Measurements from ENCODE around the gene CUEDC1. TPM values are rescaled to one million over a fixed set of nuclear protein-coding genes. Genes with fewer than 3 reads are reported as not detected.

The CUEDC1 gene
- total and polyA plus RNA-seq, 2 of the 13 experiments (the other 11 are each of a cell fraction or from before 2014, with no cell fraction given), result 7.4 to 12.9 TPM

GRCh38 chr17:57855391-57856035 lies 99.7 kb downstream of the CUEDC1 start (continued):
- TF ChIP-seq, protein P1, sequence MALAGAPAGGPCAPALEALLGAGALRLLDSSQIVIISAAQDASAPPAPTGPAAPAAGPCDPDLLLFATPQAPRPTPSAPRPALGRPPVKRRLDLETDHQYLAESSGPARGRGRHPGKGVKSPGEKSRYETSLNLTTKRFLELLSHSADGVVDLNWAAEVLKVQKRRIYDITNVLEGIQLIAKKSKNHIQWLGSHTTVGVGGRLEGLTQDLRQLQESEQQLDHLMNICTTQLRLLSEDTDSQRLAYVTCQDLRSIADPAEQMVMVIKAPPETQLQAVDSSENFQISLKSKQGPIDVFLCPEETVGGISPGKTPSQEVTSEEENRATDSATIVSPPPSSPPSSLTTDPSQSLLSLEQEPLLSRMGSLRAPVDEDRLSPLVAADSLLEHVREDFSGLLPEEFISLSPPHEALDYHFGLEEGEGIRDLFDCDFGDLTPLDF (CRISPR knock-in tag; IDR thresholded peaks at IDR 0.05), result no peak
- TF ChIP-seq HDAC2 (CRISPR knock-in tag; IDR thresholded peaks at IDR 0.05), result peak; percentile 90
- TF ChIP-seq ZNF704 (CRISPR knock-in tag; IDR thresholded peaks at IDR 0.05; ENCODE audit: borderline replicate concordance), result no peak
- no peak for TF ChIP-seq ZNF280B (CRISPR knock-in tag; IDR thresholded peaks at IDR 0.05; ENCODE audit: borderline replicate concordance)
- TF ChIP-seq SCMH1 (CRISPR knock-in tag; IDR thresholded peaks at IDR 0.05; ENCODE audit: borderline replicate concordance), result no peak
- no peak for TF ChIP-seq YEATS2 (CRISPR knock-in tag; IDR thresholded peaks at IDR 0.05; ENCODE audit: borderline replicate concordance)
- no peak for TF ChIP-seq NR1H2 (CRISPR knock-in tag; IDR thresholded peaks at IDR 0.05; ENCODE audit: borderline replicate concordance, low read depth)
- no peak for TF ChIP-seq ZNF883 (CRISPR knock-in tag; IDR thresholded peaks at IDR 0.05; ENCODE audit: not compliant biosample characterization)
- peak; percentile 60; the same call in 1 of the 2 replicates for TF ChIP-seq ARID4A (CRISPR knock-in tag; IDR thresholded peaks at IDR 0.05; ENCODE audit: borderline replicate concordance)
- no peak for TF ChIP-seq PTBP1 (IDR thresholded peaks at IDR 0.05; ENCODE audit: low read depth, low read length, poor library complexity, severe bottlenecking)
- peak; percentile 77; the same call in 1 of the 2 replicates for TF ChIP-seq NAIF1 (CRISPR knock-in tag; IDR thresholded peaks at IDR 0.05; ENCODE audit: borderline replicate concordance)
- TF ChIP-seq ZNF788 (CRISPR knock-in tag; IDR thresholded peaks at IDR 0.05; ENCODE audit: borderline replicate concordance), result peak; percentile 57; the same call in 1 of the 2 replicates
- TF ChIP-seq, protein P2, sequence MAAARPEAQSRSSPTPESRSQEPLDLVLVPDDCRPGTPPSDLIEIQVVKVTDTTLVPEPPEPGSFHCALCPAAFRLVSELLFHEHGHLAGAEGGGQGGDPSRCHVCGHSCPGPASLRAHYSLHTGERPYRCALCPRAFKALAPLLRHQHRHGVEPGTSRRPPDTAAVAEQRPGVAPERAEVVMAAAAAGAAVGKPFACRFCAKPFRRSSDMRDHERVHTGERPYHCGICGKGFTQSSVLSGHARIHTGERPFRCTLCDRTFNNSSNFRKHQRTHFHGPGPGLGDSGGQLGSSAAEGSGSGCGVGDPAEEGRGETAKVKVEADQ (CRISPR knock-in tag; IDR thresholded peaks at IDR 0.05; ENCODE audit: borderline replicate concordance), result peak; percentile 53; the same call in 1 of the 2 replicates
- TF ChIP-seq RNF2 (conservative IDR thresholded peaks at IDR 0.05; ENCODE audit: low read depth), result no peak
- TF ChIP-seq TP53 (CRISPR knock-in tag; conservative IDR thresholded peaks at IDR 0.05), result no peak
- no peak for TF ChIP-seq ZBTB34 (CRISPR knock-in tag; IDR thresholded peaks at IDR 0.05)

Data from HepG2 (cell line).